Measurements from ENCODE around the gene ENAH. TPM values are rescaled to one million over a fixed set of nuclear protein-coding genes. Genes with fewer than 3 reads are reported as not detected.

ENAH gene
- polyA plus RNA-seq, 1 of the 3 experiments (the other 2 are of a cell fraction) = 48.9 TPM

GRCh38 chr1:225479996-225480720 is 172.8 kb downstream of the ENAH start:
- Histone ChIP-seq H3K4me3 (ENCODE audit: low read depth in 2 of 2, low read length in 1 of 2) (no peak overlapping the region), H3K79me2 (ENCODE audit: insufficient read depth) (no peaks in the 10 kb centered on the region), H3F3A (replicated peaks; ENCODE audit: insufficient read depth) (peaks cover 11% of the 10 kb centered on the region), H3K9ac (no peak overlapping the region), H2AFZ (ENCODE audit: low read depth) (no peak overlapping the region), H3K4me1 (ENCODE audit: control insufficient read depth in 1 of 2, insufficient read depth in 2 of 2, low read depth in 1 of 2, low read length in 1 of 2) (peaks cover 0 to 8% of the 10 kb centered on the region in 2 experiments; a peak in 2 of 4 replicates), H3K36me3 (replicated peaks in 1 of 2; ENCODE audit: control insufficient read depth in 1 of 2, insufficient read depth in 2 of 2, low read length in 1 of 2) (no peaks in the 10 kb centered on the region), H4K20me1 (ENCODE audit: insufficient read depth) (no peaks in the 10 kb centered on the region), H3K27me3 (ENCODE audit: insufficient read depth) (no peaks in the 10 kb centered on the region), H3K4me2 (no peak overlapping the region), H3K27ac (ENCODE audit: low read depth in 2 of 2, low read length in 1 of 2) (no peak overlapping the region), H3K9me2 (no peaks in the 10 kb centered on the region), H3K9me3 (no peaks in the 10 kb centered on the region)
- CTCF ChIA-PET = interaction anchor here (0.7 to 19.4 kb wide), 18 partner anchors 10 to 504 kb away, joined by 3 to 473 read pairs (median 4); partner anchors contain the start of gene SRP9
- POLR2A ChIA-PET = interaction anchor here (0.8 to 0.9 kb wide), 2 partner anchors 65 to 297 kb away, joined by 3 to 4 read pairs; partner anchors contain the start of gene SRP9
- TF ChIP-seq CHD2 (IDR thresholded peaks at IDR 0.05; ENCODE audit: low read length, partially characterized antibody) (no peak), RAD21 (IDR thresholded peaks at IDR 0.05; ENCODE audit: low read length) (no peak), EZH2phosphoT487 (IDR thresholded peaks at IDR 0.05; ENCODE audit: borderline replicate concordance, low read depth) (no peak), PBX3 (IDR thresholded peaks at IDR 0.05) (no peak), SIN3A (IDR thresholded peaks at IDR 0.05; ENCODE audit: borderline replicate concordance, low read depth, low read length) (no peak), MAX (IDR thresholded peaks at IDR 0.05; ENCODE audit: low read depth) (no peak), FOSL2 (IDR thresholded peaks at IDR 0.05; ENCODE audit: borderline replicate concordance, low read depth) (no peak), SMC3 (IDR thresholded peaks at IDR 0.05; ENCODE audit: low read depth, low read length) (no peak), MXI1 (IDR thresholded peaks at IDR 0.05; ENCODE audit: low read depth, low read length) (no peak), ELF1 (IDR thresholded peaks at IDR 0.05) (no peak), ZBTB33 (IDR thresholded peaks at IDR 0.05; ENCODE audit: borderline replicate concordance, low read depth) (no peak), USF1 (IDR thresholded peaks at IDR 0.05; ENCODE audit: borderline replicate concordance, low read depth) (no peak), POLR2AphosphoS5 (IDR thresholded peaks at IDR 0.05; ENCODE audit: low read depth, low read length) (no peak), MEF2A (IDR thresholded peaks at IDR 0.05; ENCODE audit: borderline replicate concordance, low read depth) (no peak), TCF12 (IDR thresholded peaks at IDR 0.05) (no peak), RXRA (IDR thresholded peaks at IDR 0.05; ENCODE audit: borderline replicate concordance, low read depth) (no peak), FOXM1 (IDR thresholded peaks at IDR 0.05; ENCODE audit: low read depth) (no peak)
- no peak for DNase-seq
- 88% methylated on average over 21 of the region's 21 CpGs for WGBS (ENCODE audit: low lambda C conversion rate)
